ENCODE results near the gene BLOC1S5.

GRCh38 chr6:8030920-8031319, 33.3 kb downstream of the BLOC1S5 start:
- TF ChIP-seq CTCF (IDR thresholded peaks at IDR 0.05; ENCODE audit: low read length) = no peak
- no peak for TF ChIP-seq EZH2phosphoT487 (IDR thresholded peaks at IDR 0.05; ENCODE audit: low read length)
- TF ChIP-seq EZH2 (optimal IDR thresholded peaks at IDR 0.05; ENCODE audit: low read depth, low read length) = no peak
